Jurkat, Clone E6-1 (cell line): ENCODE results near the gene TMEM266.

Source experiments
- DNase-seq: peaks from one replicate; pipeline ENCODE4 v3.0.0-alpha.2; 2011; ENCODE audit warnings: low read depth, low spot score
- H3K4me3 ChIP-seq: 2 replicates; pipeline ENCODE4 v1.5.1; 2011; ENCODE audit warnings: mild to moderate bottlenecking, low read length, control low read depth, moderate library complexity

Gene TMEM266

DNA sequence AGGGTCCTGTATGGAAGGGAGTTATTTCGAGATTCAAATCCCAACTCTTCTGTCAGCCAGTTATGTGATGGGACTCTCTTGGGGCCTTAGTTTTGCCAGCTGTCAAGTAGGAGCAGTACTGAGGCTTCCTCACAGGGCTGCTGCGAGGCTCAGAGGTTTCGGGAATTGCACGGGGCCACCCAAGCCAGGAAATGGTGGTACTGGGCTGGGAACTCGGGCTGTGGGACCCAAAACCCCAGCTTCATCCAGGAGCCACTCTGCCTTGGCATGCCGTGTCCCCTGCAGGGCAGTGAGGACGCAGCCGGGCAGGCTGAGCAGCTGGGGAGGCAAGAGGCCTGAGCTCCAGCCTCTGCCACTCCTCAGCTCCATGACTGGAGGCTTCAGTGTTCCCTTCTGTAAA is 132.9 kb downstream of the TMEM266 start:
- no peak for DNase-seq
- no peak overlapping the region for H3K4me3 ChIP-seq

DNA sequence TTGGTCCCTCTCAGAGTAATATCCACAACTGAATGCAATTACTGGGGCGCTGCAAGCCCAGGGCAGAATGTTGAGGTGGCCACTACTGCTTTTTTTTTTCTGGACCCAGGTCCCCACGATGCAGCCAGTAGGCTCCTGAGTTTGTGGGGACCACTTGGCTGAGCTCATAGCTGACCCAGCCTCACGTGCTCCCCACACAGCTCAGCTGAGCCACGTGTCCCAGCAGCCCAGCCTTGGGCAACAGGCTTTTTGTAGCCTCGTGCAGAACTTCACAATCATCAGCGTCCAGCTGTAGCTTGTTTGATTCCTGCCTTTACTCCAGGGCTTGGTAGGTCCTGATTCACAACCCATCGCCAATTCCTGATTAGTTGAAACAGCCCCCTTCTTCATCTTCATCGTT is 134.1 kb downstream of the TMEM266 start:
- no peak for DNase-seq
- no peak overlapping the region for H3K4me3 ChIP-seq

DNA sequence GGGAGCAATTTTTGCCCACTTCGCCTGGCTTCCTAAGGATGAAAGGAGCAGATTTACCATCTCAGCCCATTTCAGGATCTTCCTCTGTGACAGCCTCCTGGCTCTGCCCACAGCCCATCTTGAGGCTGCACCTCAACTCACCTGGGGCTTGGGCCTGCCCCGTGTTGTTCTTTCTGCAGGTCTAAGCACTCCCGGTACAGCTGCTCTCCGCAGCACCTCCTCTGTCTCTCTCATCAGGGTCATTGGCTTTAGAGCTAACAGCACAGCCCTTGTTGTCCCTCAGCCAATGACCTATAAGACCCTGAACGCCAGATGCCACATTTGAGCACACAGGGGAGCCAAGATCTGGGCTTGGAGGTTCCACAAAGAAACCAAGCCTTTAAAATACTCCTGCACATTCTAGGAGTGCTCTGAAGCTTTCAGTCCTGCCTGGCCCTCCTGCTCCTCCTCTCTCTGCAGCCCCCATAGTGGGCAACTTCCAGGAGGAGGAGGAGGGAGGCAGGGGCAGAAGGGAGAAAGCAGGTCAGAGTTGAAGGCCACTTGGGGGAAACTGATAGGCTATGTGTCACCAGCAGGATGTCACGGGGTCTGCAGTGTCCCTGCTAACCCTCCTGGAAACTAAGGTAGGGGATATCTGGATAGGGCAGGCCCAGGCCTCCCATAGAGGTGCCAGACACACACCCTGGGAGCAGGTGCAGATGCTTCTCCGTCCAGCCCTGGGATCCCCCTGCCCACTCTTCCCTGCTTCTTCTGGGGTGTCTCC is 135.9 kb downstream of the TMEM266 start:
- DNase-seq, result no peak
- no peak overlapping the region for H3K4me3 ChIP-seq

DNA sequence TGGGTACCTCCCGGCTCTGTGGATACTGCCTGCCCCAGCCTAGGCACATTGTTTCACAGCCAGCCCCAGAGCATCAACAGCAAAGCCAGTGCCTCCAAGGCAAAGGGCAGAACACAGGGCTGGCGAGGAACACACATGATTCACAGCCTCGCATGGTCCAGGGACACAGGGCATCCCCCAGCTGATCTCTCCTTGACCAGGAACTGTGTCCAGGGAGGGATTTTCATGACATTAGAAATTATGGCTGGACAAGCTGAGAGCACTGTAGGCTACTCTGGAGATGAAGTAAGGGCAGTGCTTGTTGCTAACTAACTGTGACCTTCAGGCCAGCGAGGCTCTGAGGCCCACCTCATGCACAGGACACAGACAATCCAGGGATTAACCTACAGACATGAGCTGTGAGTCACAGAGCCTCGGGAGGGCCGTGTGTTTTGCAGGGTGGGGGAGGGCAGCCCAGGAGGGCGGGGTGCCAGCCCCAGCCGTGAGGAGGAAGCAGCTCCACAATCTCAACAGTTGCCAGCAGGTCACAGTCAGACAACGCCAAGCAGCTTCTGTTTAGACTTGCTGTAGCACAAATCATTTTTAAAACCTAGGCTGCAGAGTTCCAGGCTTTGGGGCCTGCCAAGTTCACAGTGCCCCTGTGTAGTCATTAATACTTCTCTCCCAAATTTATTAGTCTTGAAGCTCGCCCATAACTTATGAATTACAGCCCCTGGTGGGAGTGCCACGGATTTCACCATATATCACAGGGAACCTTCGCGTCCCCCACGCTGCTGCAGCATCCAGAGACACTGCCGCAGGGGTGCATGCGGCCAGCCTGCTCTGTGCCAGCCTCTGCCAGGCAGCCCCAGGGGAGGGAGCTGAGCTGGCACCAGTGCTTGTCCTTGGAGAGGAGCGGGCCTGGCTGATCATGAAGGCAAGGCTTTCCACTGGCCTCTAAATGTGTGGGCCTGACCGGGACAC is 136.8 kb downstream of the TMEM266 start:
- no peak overlapping the region for H3K4me3 ChIP-seq
- no peak for DNase-seq

DNA sequence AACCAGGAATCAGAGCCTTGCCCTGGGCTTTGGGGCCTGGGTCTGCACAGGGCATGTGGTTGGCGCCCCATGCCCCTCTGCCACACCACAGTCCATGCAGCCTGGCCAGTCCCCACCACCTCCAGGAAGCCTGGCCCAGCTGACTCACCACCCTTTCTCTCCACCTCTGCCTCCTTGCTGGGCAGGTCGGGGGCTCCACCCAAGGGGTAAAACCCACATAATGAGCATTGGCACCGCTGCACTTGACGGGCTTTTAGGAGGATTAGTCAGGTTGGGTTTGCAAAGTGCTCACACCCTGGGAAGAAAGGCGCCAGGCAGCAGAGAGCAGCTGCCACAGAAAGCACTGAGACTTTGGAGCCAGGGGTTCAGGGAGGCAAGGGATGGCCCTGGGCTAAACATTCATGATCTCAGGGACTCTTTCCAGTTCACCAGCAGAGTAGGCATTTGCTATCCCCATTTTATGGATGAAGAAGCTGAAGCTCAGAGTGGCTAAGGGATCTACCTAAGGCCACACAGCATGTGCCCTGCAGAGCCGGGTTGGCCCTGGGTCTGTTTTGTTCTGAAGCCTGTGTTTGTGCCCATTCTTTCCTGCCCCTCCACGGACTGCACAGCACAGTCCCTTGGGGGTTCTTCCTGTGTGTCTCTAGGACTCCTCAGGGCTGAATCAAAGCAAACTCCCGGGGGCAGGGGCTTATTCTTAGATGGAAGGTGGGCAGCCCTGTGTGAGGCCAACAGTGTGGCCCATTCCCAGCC is 138.1 kb downstream of the TMEM266 start:
- no peak for DNase-seq
- H3K4me3 ChIP-seq, result no peak overlapping the region

DNA sequence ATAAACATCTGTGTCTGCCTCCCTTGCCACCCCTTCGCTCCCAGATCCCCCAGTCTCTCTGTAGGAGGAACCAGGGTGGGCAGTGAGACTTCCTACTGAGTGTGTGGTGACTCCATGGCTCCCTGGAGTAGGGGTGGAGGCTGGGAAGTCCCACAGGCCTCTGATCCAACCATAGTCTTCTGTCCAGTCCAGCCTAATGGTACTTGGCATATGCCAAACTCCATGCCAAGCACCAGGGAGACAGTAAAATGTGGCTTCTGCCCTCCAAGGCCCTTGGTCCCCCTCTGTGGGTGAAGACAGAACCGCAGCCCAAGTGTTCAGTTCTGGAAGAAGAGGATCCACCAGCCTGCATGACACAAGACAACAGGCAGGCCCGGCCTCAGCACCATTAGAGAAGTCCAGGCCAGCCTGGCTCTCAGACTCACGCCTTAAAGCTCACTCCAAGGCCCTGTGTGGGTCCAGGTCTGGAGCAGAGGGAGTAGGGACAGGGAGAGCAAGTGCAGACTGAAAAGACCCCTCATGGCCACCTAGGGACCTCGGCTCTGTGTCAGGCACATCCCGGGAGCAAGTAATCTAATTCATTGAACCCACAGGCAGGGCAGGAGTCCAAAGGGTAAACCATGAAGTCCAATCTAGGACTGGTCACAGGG is 138.8 kb downstream of the TMEM266 start:
- H3K4me3 ChIP-seq, result no peak overlapping the region
- DNase-seq, result no peak

DNA sequence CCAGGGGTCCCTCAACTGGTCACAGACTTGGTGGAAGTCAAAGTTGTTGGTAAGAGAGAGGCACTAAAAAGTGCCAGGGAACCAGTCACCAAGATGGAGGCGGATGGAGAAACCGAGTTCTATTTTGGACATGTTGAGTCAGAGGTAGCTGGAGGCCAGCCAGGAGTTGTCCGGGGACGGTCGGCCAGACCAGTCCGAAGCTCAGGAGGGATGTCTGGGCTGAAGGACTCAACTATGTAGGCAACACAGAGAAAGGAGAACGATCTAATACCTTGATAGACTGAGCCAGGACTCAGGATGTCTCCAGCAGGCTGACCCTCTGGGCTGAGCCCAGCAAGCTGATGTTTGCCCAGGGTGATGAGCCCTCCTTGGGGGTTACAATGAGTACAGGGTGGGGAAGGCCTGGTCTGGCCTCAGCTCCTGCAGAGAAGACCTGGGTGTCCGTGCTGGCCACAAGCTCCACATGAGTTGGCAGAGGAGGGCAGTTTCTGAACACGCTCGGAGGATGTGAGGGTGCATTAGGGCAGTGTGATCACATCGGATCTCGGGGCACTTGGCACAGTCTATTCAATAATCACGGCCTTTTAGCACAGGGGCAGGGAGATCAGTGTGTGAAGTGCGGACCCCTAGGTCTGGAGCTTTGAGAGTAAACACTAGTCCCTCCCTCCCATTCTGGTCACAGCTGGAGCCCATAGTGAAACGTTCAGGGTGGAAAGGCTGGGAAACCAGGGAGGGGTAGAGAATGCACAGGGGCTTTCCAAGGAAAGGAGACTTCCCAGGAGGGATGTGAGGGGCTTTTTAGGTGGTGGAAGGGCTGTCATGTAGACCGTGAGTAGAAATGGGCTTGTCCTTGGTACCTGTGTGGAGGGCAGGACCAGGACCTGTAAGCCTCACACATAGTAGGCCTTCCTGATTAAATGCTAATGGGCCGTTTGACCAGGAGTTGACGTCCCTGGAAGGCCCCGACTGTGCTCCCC is 139.6 kb downstream of the TMEM266 start:
- H3K4me3 ChIP-seq, result no peak overlapping the region
- no peak for DNase-seq

DNA sequence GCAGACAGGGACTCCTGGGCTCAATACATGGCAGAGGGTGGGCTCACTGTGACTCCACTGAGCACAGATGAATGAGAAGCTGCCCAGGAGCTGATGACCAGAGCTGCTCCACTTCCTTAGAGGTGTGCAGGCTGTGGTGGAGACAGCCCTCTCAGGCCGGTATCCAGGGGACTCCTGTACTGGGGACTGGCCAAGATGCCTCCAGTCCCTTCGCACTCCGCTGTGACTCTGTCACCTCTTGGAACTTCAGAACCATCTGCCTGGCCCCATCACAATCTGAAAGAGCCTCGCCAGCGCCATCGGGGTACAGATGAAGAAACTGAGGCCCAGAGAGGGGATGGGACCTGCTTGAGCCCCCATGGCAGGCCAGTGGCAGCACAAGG is 140.3 kb downstream of the TMEM266 start:
- no peak for DNase-seq
- H3K4me3 ChIP-seq, result no peak overlapping the region

DNA sequence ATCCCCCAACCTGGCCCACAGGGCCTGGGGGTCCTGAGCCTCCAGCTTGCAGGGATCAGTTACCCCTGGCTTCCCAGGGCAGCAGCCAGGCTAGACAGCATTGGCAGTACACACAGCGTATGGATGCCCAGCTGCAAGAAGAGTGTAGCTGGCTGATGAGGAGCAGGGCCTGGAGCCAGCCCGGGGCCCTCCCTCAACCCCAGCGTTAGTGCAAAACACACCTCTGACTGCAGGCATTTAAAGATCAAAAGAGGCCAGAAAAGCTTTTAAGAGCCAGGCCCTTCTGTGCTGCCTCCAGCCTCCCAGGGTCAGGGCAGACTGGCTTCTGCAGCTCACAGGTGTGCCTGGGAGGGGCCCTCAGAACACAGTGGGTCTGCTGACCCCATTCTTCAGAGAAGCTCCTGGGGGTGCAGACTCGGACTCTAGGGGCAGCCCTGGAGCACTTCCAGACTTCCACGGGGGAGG is 140.9 kb downstream of the TMEM266 start:
- no peak overlapping the region for H3K4me3 ChIP-seq
- DNase-seq, result no peak

DNA sequence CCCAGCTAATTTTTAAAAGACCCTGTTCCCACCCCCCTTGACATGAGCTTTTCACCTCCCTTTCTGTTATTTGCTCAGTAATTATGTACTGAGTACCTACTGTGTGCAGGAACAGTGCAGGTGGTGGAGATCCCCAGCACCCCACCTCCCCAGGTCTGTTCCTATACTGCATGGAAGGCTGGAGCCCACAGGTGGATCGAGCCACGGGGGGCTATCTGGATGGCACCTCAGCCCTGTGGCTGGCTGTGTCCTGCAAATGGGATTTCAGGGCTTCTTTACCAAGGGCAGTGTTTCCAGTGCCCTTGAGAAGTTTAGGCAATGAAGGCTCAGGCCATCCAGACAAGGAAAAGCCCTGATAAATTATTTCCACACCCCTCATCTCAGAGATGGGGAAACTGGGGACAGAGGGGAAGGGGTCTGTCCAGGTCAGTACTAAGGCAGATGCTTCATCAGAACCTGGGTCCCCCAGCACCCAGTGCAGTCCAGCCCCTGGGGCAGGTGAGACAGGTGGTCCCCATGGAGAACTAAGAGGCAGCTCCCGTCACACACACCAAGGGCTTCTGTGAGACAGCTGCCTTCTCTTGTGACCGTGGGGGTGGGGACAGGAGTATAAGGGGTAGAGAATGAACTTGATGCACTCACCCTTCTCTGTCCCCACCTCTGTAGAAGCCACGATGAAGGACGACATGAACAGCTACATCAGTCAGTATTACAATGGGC is 141.9 kb downstream of the TMEM266 start:
- DNase-seq, result no peak

DNA sequence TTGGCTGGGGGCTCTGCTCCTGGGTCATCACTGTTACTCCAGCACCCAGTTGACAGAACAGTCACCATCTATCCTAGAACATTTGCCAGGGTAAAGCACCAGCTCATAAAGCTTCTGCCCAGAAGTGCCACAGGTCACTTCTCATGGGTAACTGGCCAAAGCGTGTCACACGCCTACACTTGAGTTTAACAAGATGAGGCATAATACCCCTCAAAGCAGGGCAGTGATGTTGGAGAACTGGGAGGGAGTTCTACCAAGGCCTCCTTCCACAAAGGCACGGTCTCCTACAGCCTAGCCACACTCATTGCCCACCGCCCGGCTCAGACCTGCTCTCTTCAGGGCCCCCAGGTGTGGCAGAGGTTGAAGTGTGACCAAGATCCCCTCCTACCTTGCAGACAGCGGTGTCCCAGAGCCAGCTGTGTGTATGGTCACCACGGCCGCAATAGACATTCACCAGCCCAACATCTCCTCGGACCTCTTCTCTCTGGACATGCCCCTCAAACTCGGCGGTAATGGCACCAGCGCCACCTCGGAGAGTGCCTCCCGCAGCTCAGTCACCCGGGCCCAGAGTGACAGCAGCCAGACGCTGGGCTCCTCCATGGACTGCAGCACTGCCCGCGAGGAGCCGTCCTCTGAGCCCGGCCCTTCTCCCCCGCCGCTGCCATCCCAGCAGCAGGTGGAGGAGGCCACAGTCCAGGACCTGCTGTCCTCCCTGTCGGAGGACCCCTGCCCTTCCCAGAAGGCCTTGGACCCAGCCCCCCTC is 143.7 kb downstream of the TMEM266 start:
- DNase-seq, result no peak

More for the DNA sequence above, 141.9 kb downstream of the TMEM266 start:
- H3K4me3 ChIP-seq, result no peak overlapping the region

DNA sequence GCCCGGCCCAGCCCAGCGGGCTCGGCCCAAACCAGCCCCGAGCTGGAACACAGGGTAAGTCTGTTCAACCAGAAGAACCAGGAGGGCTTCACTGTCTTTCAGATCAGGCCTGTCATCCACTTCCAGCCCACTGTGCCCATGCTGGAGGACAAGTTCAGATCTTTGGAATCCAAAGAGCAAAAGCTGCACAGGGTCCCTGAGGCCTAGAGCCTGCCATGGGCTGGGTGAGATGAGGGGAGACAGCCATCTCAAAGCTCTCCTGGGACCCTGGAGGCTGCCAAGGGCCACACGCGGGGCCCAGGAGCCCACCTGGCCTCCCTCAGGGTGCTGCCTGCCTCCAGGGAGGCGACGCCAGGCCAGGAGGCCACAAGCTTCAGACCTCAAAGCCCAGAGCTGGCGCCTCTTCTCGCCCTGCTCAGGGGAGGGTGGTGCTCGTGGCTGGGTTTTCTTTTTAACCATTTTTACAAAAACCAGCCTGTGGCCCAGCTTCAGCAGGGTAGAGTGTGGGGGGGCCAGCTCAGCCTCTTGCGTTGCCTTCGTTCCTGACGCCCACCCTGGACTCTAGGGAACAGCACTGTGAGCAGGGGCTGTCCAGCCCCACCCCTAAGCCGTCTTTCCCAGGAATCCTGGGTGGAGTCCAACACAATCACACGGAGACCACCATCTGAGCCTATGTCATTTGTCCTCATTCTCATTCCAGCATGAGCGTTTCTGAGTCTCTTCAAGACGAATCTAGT is 144.5 kb downstream of the TMEM266 start:
- no peak overlapping the region for H3K4me3 ChIP-seq
- no peak for DNase-seq

More for the DNA sequence above, 143.7 kb downstream of the TMEM266 start:
- no peak overlapping the region for H3K4me3 ChIP-seq

DNA sequence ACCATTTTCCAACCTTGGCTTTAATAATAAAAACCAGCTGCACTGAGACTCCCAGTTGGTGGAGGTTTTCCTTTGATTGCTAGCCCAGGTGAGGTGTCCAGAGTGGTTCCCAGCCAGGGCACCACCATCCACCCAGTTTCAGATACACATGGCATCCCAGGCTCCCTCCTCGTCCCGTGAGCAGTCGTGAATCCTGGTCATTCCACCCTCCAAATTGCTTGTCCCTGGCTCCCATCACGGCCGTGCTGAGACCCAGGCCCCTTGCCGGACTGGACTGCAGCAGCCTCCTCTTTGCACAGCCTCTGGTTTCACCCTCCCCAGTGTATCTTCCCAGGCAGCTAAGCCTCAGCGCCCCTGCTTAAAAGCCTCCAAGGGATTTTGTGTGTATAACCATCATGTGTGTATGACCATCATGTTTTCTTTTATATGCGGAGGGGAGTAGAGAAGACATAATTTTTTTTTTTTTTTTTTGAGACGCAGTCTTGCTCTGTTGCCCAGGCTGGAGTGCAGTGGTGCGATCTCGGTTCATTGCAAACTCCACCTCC is 145.2 kb downstream of the TMEM266 start:
- H3K4me3 ChIP-seq, result no peak overlapping the region
- DNase-seq, result no peak

DNA sequence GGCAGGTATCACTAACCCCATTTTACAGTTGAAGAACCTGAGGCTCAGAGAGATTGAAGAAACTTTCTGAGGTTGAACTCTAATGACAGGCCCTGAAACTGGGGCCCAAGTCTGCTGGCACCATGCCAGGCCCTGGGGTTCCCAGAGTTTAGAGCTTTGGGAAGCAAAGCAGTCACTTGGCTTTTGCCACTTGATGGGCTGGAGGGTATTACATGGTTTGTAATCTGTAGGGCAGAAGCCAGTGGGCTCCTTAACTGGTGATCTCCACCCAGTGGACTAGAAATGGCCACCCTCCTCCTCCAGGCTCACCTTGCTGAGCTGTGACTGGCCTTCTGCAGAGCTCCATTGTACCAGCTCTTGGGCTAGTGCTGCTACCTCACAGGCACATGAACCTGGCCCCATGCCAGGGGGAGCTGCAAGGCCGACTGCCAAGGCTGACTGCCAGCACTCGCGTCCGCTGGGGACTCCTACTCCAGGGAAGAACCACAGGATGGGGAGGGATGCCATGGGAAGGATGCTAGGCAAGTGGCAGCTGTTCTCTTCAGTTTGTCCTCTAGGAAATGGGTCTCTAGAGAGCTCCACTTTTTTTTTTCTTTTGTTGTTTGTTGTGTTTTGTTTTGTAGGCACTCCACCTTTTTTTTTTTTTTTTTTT is 146.7 kb downstream of the TMEM266 start:
- no peak for DNase-seq

DNA sequence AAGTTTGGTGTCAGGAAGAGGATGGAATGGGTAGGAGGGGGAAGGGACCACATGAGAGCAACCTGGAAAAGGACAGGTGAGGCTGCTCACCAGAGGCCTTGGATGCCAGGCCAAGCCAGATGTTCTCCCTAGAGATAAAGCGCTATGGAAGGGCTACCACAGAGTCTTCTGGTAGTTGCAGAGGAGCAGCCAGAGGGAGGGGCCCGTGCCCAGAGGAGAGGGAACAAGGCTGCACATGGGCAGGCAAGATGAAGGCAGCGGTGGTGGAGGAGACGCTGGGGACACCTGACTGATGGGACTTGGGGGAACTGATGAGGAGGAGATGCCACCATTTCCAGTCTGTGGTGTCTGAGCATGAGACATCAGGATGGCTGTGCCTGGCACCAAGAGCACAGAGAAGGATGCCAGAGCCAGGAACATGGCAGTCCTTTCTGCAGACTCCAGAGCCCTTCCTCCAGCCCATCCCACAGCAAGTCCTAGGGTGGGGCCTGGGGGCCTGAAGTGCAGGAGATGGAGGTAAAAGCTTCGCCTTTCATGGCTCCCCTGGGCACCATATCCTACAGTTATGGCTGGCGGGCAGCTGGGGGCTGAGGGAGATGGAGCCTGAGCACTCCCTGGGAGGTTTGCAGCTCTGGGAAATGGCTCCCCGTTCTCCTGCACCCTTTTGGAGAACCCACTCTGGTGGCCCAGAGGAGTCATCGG is 148.4 kb downstream of the TMEM266 start:
- no peak for DNase-seq
- no peak overlapping the region for H3K4me3 ChIP-seq

More for the DNA sequence above, 146.7 kb downstream of the TMEM266 start:
- H3K4me3 ChIP-seq, result no peak overlapping the region
